ENCODE results near the gene BCOR. TPM values are rescaled to one million over a fixed set of nuclear protein-coding genes. Genes with fewer than 3 reads are reported as not detected.

Gene BCOR
- total and polyA plus RNA-seq, 2 of the 13 experiments (the other 11 are each of a cell fraction or from before 2014, with no cell fraction given), result 14.3 to 15.2 TPM

DNA sequence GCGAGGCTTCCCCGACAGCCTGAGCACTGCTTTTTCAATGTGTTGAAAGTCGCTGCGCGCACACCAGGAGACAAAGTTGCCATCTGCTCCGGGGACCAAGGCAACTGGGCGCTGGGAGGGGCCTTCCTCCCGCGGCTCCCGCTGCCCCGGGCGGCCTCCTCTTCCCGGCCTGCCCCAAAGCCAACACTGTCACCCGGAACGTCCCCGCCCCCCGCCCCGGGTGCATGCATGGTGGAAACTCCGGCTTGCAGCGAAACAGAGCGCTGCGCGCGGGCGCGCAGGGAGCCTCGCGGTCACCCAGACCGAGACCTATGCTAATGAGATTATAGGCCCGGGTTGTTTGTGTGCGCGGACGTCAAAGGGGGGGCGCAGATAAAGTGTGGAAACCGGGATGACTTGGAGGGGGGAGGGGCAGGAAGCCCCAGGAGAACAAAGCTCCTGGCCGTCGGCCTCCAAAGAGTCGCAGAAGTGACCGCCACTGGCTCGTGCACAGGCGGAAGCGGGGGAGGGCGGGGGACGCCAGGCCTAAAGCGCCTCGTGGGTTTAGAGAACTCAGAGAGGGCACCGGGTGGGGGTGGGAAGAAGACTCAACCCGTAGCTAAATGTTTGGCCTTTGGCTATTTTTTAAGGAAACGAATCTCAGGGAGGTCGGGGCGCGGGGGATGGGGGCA lies 88.8 kb downstream of the BCOR start (continued):
- TF ChIP-seq, protein P1, sequence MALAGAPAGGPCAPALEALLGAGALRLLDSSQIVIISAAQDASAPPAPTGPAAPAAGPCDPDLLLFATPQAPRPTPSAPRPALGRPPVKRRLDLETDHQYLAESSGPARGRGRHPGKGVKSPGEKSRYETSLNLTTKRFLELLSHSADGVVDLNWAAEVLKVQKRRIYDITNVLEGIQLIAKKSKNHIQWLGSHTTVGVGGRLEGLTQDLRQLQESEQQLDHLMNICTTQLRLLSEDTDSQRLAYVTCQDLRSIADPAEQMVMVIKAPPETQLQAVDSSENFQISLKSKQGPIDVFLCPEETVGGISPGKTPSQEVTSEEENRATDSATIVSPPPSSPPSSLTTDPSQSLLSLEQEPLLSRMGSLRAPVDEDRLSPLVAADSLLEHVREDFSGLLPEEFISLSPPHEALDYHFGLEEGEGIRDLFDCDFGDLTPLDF (CRISPR knock-in tag; IDR thresholded peaks at IDR 0.05), result no peak
- no peak for TF ChIP-seq HOXA3 (CRISPR knock-in tag; IDR thresholded peaks at IDR 0.05)
- TF ChIP-seq, protein P2, sequence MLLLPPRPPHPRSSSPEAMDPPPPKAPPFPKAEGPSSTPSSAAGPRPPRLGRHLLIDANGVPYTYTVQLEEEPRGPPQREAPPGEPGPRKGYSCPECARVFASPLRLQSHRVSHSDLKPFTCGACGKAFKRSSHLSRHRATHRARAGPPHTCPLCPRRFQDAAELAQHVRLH (CRISPR knock-in tag; IDR thresholded peaks at IDR 0.05; ENCODE audit: borderline replicate concordance, low read depth), result no peak
- no peak for TF ChIP-seq LCORL (IDR thresholded peaks at IDR 0.05)
- no peak for TF ChIP-seq LCORL (CRISPR knock-in tag; IDR thresholded peaks at IDR 0.05)

- no peaks in the 10 kb centered on the region for H3K36me3 ChIP-seq (replicated peaks in 1 of 2; ENCODE audit: control insufficient read depth in 1 of 2, insufficient read depth in 2 of 2, low read length in 2 of 2)
- no peak overlapping the region for H3K4me3 ChIP-seq (replicated peaks in 1 of 3; ENCODE audit: insufficient read depth in 1 of 3, low read depth in 2 of 3, low read length in 3 of 3)
- TF ChIP-seq SRSF4 (IDR thresholded peaks at IDR 0.05; ENCODE audit: low read depth, low read length, poor library complexity, severe bottlenecking), result no peak
- no peak for TF ChIP-seq ZNF746 (CRISPR knock-in tag; IDR thresholded peaks at IDR 0.05)
- no peak for TF ChIP-seq ZNF775 (CRISPR knock-in tag; IDR thresholded peaks at IDR 0.05; ENCODE audit: borderline replicate concordance)
- TF ChIP-seq RFX1 (IDR thresholded peaks at IDR 0.05), result no peak
- TF ChIP-seq KDM5B (CRISPR knock-in tag; IDR thresholded peaks at IDR 0.05; ENCODE audit: borderline replicate concordance), result no peak
- TF ChIP-seq NPAS2 (CRISPR knock-in tag; IDR thresholded peaks at IDR 0.05; ENCODE audit: borderline replicate concordance), result no peak
- TF ChIP-seq SAFB2 (CRISPR knock-in tag; IDR thresholded peaks at IDR 0.05; ENCODE audit: borderline replicate concordance, low read depth), result no peak
- no peak overlapping the region for H2AFZ ChIP-seq (ENCODE audit: low read length)
- peaks cover 38% of the 10 kb centered on the region for H3K4me1 ChIP-seq (ENCODE audit: insufficient read depth, low read length)
- CTCF ChIA-PET (ENCODE audit: low intra/inter-chr PET ratio, low total read pairs), result no interaction called here
- no peak overlapping the region for H3K27ac ChIP-seq (ENCODE audit: extremely low read length, insufficient read depth, low read length)
- no peaks in the 10 kb centered on the region for H3K27me3 ChIP-seq (ENCODE audit: control insufficient read depth in 1 of 2, insufficient read depth in 2 of 2, low read length in 2 of 2)
- H3K79me2 ChIP-seq (ENCODE audit: insufficient read depth, low read length), result no peaks in the 10 kb centered on the region
- no peak for FAIRE-seq
- intact Hi-C loops (cut with micrococcal nuclease; ENCODE audit: unreplicated experiment) (no loop called here), in situ Hi-C loops (cut with HindIII; ENCODE audit: extremely low pct_ligation_motif_present, low pct_unique_long_range_greater_than_20kb) (no loop called here)
- H4K20me1 ChIP-seq (ENCODE audit: insufficient read depth, low read length), result no peaks in the 10 kb centered on the region
- no peak for DNase-seq (ENCODE audit: low spot score)
- no TSS peak for BruUV-seq (replicated peaks)
- H3K4me2 ChIP-seq (ENCODE audit: low read depth, low read length), result no peak overlapping the region
- no peak for ATAC-seq
- H3K9ac ChIP-seq (ENCODE audit: insufficient read depth, low read depth, low read length), result no peak overlapping the region
- 96% methylated on average over 13 of the region's 47 CpGs for WGBS (ENCODE audit: low lambda C conversion rate)
- no peaks in the 10 kb centered on the region for H3K9me3 ChIP-seq (ENCODE audit: low read length)
- POLR2A ChIA-PET, result no interaction called here
Observed at GRCh38 chrX:40007756-40008705, 89.7 kb downstream of the BCOR start.
